Fibroblast of lung (primary cell): ENCODE data around the gene PRCP. TPM values are rescaled to one million over a fixed set of nuclear protein-coding genes. Genes with fewer than 3 reads are reported as not detected.

Experiments
- DNase-seq, 2 donors: peaks; one replicate each; pipeline versions ENCODE4 v3.0.0 to v3.0.0-alpha.2; 2010; ENCODE audit warnings: low read depth in 2 of 2
- H2AFZ ChIP-seq: 2 replicates; pipeline ENCODE4 v1.5.1; 2012; ENCODE audit warnings: low read length, control low read depth, inconsistent platforms
- H3K27ac ChIP-seq: 2 replicates; pipeline ENCODE4 v1.5.1; 2011; ENCODE audit warnings: low read length, control low read depth; ENCODE audit not compliant: insufficient read depth
- H3K27me3 ChIP-seq: 2 replicates; pipeline ENCODE4 v1.5.1; 2011; ENCODE audit warnings: mild to moderate bottlenecking, low read length; ENCODE audit not compliant: control insufficient read depth, insufficient read depth
- H3K36me3 ChIP-seq: 2 replicates; pipeline ENCODE4 v1.5.1; 2011; ENCODE audit warnings: low read length; ENCODE audit not compliant: control insufficient read depth, insufficient read depth
- H3K4me1 ChIP-seq: 2 replicates; pipeline ENCODE4 v1.5.1; 2011; ENCODE audit warnings: low read length; ENCODE audit not compliant: control insufficient read depth, insufficient read depth; ENCODE audit errors: extremely low read depth
- H3K4me2 ChIP-seq: 2 replicates; pipeline ENCODE4 v1.5.1; 2011; ENCODE audit warnings: low read length, control low read depth; ENCODE audit not compliant: insufficient read depth; ENCODE audit errors: extremely low read depth
- H3K4me3 ChIP-seq, 4 experiments: fragments of 200-600 bp in 1 of 4; sonication (generic) in 1 of 4; replicated peaks in 1 of 4; 2 replicates each; pipeline ENCODE4 v1.5.1; 2011 to 2016; ENCODE audit warnings: low read length in 4 of 4, low read depth in 3 of 4, mild to moderate bottlenecking in 3 of 4, control low read depth in 2 of 4, inconsistent platforms in 1 of 4, mixed read lengths in 1 of 4; ENCODE audit not compliant: insufficient read depth in 1 of 4; ENCODE audit errors: control extremely low read depth in 1 of 4
- H3K79me2 ChIP-seq: 2 replicates; pipeline ENCODE4 v1.5.1; 2012; ENCODE audit warnings: mild to moderate bottlenecking, low read length, inconsistent platforms; ENCODE audit not compliant: control insufficient read depth, insufficient read depth
- H3K9ac ChIP-seq: 2 replicates; pipeline ENCODE4 v1.5.1; 2011; ENCODE audit warnings: mild to moderate bottlenecking, low read length, control low read depth; ENCODE audit not compliant: insufficient read depth
- H3K9me3 ChIP-seq: 2 replicates; pipeline ENCODE4 v1.5.1; 2012; ENCODE audit warnings: low read depth, low read length; ENCODE audit not compliant: control insufficient read depth, insufficient read depth
- H4K20me1 ChIP-seq: 2 replicates; pipeline ENCODE4 v1.5.1; 2011; ENCODE audit warnings: low read length; ENCODE audit not compliant: control insufficient read depth, insufficient read depth; ENCODE audit errors: extremely low read depth
- CTCF ChIP-seq, 2 donors: IDR thresholded peaks in 1 of 2; conservative IDR thresholded peaks in 1 of 2; 1 replicate in 1 of 2; 2 replicates in 1 of 2; pipeline ENCODE4 v1.5.1; 2011 to 2012; ENCODE audit warnings: low read length in 2 of 2, control low read depth in 1 of 2, inconsistent platforms in 1 of 2, low read depth in 1 of 2, mild to moderate bottlenecking in 1 of 2
- EZH2 ChIP-seq: IDR thresholded peaks from 2 replicates; pipeline ENCODE4 v1.5.1; 2012; ENCODE audit warnings: low read length, control low read depth, mild to moderate bottlenecking; ENCODE audit errors: missing control alignments
- polyA plus RNA-seq, 2 donors: library from polyadenylated mRNA; depleted of rRNA in 1 of 2; stranded (reverse) in 1 of 2; unstranded in 1 of 2; fragments of >200 nt; gene quantifications; 2 replicates each; pipeline ENCODE4 v1.2.1, GENCODE V29; 2011 to 2012; ENCODE audit warnings: missing spikeins in 1 of 2
- total RNA-seq: library from RNA; depleted of rRNA; stranded (reverse); fragments of >200 nt; gene quantifications from 2 replicates; pipeline ENCODE4 v1.2.1, GENCODE V29; 2014

The PRCP gene
- total and polyA plus RNA-seq, 2 donors (not counting 1 experiment from before 2014, with no cell fraction given) = 107 to 167 TPM

GRCh38 chr11:82930734-82931133, 30.5 kb upstream of the PRCP start:
- Histone ChIP-seq H3K36me3 (peaks cover 1% of the 10 kb centered on the region), H3K27me3 (no peaks in the 10 kb centered on the region), H3K9ac (no peak overlapping the region), H3K27ac (no peak overlapping the region), H2AFZ (no peak overlapping the region), H4K20me1 (no peaks in the 10 kb centered on the region), H3K79me2 (no peaks in the 10 kb centered on the region), H3K4me3 (no peak overlapping the region), H3K4me2 (no peak overlapping the region), H3K4me1 (no peaks in the 10 kb centered on the region), H3K9me3 (no peaks in the 10 kb centered on the region)
- DNase-seq = no peak
- TF ChIP-seq EZH2 (no peak), CTCF (conservative IDR thresholded peaks at IDR 0.05 in 1 of 2, IDR thresholded peaks at IDR 0.05 in 1 of 2; ENCODE audit: low read depth in 1 of 2, low read length in 2 of 2) (no peak)

DNA sequence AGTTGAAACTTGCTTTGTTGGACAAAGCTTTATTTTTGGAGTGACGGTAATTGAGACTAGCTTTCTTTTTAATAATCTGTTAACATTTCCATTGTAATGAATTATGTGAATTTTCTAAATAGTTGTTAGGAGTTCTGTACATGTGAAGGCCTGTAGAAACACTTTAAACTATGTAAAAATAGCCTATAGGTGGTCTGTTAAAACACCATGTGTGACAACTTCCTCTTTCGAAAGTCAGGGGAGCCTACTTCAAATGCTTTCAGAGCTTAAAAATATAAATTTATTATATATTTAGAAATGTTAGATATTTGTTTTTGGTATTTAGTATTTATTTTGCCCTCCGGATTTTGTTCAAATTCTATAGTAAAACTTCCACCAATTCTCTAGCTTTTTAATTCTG, 30.0 kb upstream of the PRCP start:
- TF ChIP-seq CTCF (conservative IDR thresholded peaks at IDR 0.05 in 1 of 2, IDR thresholded peaks at IDR 0.05 in 1 of 2; ENCODE audit: low read depth in 1 of 2, low read length in 2 of 2) (no peak), EZH2 (no peak)
- Histone ChIP-seq H3K9ac (no peak overlapping the region), H3K4me2 (no peak overlapping the region)

DNA sequence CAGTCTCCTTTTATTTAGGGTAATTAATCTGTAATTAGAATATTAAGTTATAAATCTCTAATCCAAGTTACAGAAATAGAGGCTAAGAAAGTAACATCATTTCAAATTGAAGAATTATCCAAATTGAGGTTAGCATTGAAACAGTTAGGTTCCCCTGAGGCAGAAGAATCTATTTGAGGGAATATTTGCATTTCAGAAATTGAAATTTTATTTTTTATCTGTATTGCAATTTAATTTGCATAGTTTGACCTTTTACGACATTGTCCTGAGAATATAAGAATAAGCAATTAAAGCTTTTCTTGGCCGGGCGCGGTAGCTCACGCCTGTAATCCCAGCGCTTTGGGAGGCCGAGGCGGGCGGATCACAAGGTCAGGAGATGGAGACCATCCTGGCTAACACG, 28.9 kb upstream of the PRCP start:
- Histone ChIP-seq H3K79me2 (no peaks in the 10 kb centered on the region), H3K9me3 (no peaks in the 10 kb centered on the region), H2AFZ (no peak overlapping the region), H3K9ac (no peak overlapping the region), H3K4me2 (no peak overlapping the region), H3K36me3 (peaks cover 1% of the 10 kb centered on the region), H3K4me1 (no peaks in the 10 kb centered on the region), H3K27ac (no peak overlapping the region), H3K27me3 (no peaks in the 10 kb centered on the region), H4K20me1 (no peaks in the 10 kb centered on the region), H3K4me3 (no peak overlapping the region)
- no peak for TF ChIP-seq CTCF (conservative IDR thresholded peaks at IDR 0.05 in 1 of 2, IDR thresholded peaks at IDR 0.05 in 1 of 2; ENCODE audit: low read depth in 1 of 2, low read length in 2 of 2)
- no peak for TF ChIP-seq EZH2
- no peak for DNase-seq

More for the DNA sequence above, 30.0 kb upstream of the PRCP start:
- Histone ChIP-seq H4K20me1 (no peaks in the 10 kb centered on the region), H3K79me2 (no peaks in the 10 kb centered on the region), H3K4me1 (no peaks in the 10 kb centered on the region), H3K27me3 (no peaks in the 10 kb centered on the region), H3K27ac (no peak overlapping the region), H2AFZ (no peak overlapping the region), H3K36me3 (peaks cover 1% of the 10 kb centered on the region), H3K9me3 (no peaks in the 10 kb centered on the region), H3K4me3 (no peak overlapping the region)
- no peak for DNase-seq
